Mesothelial cell of epicardium (in vitro differentiated cells): ENCODE data around the gene MSRB2. TPM values are rescaled to one million over a fixed set of nuclear protein-coding genes. Genes with fewer than 3 reads are reported as not detected.

Experiments
- DNase-seq, 2 experiments: peaks; one replicate each; pipeline ENCODE4 v3.0.0; 2021; ENCODE audit warnings: low spot score in 2 of 2; ENCODE audit not compliant: unreplicated experiment in 2 of 2
- H3K27ac Mint-ChIP-seq: 2 replicates; pipeline ENCODE4 v1.8.0; 2021; ENCODE audit warnings: mixed read lengths
- H3K27me3 Mint-ChIP-seq: 2 replicates; pipeline ENCODE4 v1.8.0; 2021; ENCODE audit warnings: low read depth, mixed read lengths
- H3K36me3 Mint-ChIP-seq: 2 replicates; pipeline ENCODE4 v1.8.0; 2021; ENCODE audit warnings: mixed read lengths
- H3K4me1 Mint-ChIP-seq: 2 replicates; pipeline ENCODE4 v1.8.0; 2021; ENCODE audit warnings: mixed read lengths
- H3K4me3 Mint-ChIP-seq: 2 replicates; pipeline ENCODE4 v1.8.0; 2021; ENCODE audit warnings: mild to moderate bottlenecking, moderate library complexity, mixed read lengths
- H3K9me3 Mint-ChIP-seq: 2 replicates; pipeline ENCODE4 v1.8.0; 2021; ENCODE audit warnings: mixed read lengths
- total RNA-seq: library from RNA; stranded (reverse); gene quantifications from 3 replicates; pipeline ENCODE4 v1.2.1, GENCODE V29; 2021
- TF ChIP-seq, protein P1 (sequence below): fragments of 200-600 bp; sonication (generic); IDR thresholded peaks from one replicate; pipeline ENCODE4 v1.5.0; 2021; ENCODE audit warnings: antibody characterized with exemption; ENCODE audit not compliant: unreplicated experiment

The MSRB2 gene
- total RNA-seq, 1 donor from 2014 or later = 33.9 TPM

GRCh38 chr10:23051855-23052331 is 43.5 kb upstream of the MSRB2 start:
- TF ChIP-seq, protein P1, sequence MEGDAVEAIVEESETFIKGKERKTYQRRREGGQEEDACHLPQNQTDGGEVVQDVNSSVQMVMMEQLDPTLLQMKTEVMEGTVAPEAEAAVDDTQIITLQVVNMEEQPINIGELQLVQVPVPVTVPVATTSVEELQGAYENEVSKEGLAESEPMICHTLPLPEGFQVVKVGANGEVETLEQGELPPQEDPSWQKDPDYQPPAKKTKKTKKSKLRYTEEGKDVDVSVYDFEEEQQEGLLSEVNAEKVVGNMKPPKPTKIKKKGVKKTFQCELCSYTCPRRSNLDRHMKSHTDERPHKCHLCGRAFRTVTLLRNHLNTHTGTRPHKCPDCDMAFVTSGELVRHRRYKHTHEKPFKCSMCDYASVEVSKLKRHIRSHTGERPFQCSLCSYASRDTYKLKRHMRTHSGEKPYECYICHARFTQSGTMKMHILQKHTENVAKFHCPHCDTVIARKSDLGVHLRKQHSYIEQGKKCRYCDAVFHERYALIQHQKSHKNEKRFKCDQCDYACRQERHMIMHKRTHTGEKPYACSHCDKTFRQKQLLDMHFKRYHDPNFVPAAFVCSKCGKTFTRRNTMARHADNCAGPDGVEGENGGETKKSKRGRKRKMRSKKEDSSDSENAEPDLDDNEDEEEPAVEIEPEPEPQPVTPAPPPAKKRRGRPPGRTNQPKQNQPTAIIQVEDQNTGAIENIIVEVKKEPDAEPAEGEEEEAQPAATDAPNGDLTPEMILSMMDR = no peak
- Mint-ChIP-seq H3K36me3 (no peaks in the 10 kb centered on the region), H3K27me3 (no peaks in the 10 kb centered on the region), H3K4me1 (peaks cover 34% of the 10 kb centered on the region), H3K9me3 (no peaks in the 10 kb centered on the region), H3K4me3 (no peak overlapping the region), H3K27ac (no peak overlapping the region)
- DNase-seq = no peak

DNA sequence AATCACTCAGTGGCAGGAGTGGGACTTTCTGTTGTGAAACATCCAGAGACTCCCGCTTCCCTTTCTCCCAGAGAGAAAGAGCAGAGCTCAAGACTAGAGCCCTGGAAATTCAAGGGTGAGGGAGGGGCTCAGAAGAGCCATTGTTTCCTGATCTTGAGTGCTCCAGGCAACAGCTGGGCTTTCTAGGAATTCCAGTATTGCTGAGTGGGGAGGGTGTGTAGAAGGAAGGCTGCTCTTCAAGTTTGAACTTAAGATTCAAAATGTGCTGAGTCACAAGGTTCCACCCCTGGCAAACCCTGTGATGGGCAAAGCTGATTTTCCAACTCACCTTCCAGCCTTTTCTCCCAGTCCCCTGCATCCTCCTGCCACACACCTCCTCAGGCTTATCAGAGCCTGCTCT is 42.3 kb upstream of the MSRB2 start:
- no peak for DNase-seq
- TF ChIP-seq, protein P1 = no peak
- Mint-ChIP-seq H3K36me3 (no peaks in the 10 kb centered on the region), H3K4me1 (peaks cover 26% of the 10 kb centered on the region), H3K4me3 (no peak overlapping the region), H3K9me3 (no peaks in the 10 kb centered on the region), H3K27me3 (no peaks in the 10 kb centered on the region), H3K27ac (peak overlapping the region; percentile 45)

- Mint-ChIP-seq H3K36me3 (peaks cover 3% of the 10 kb centered on the region), H3K4me3 (no peak overlapping the region), H3K27me3 (no peaks in the 10 kb centered on the region), H3K27ac (no peak overlapping the region), H3K4me1 (peaks cover 26% of the 10 kb centered on the region), H3K9me3 (peaks cover 15% of the 10 kb centered on the region)
- TF ChIP-seq, protein P1 = no peak
- no peak for DNase-seq
Measured at GRCh38 chr10:23055424-23056185, 39.8 kb upstream of the MSRB2 start.

- DNase-seq = no peak
- TF ChIP-seq, protein P1 = no peak
- no peak overlapping the region for H3K27ac Mint-ChIP-seq
- peaks cover 29% of the 10 kb centered on the region for H3K4me1 Mint-ChIP-seq
- H3K4me3 Mint-ChIP-seq = no peak overlapping the region
- peaks cover 15% of the 10 kb centered on the region for H3K9me3 Mint-ChIP-seq
- H3K27me3 Mint-ChIP-seq = no peaks in the 10 kb centered on the region
- H3K36me3 Mint-ChIP-seq = peaks cover 3% of the 10 kb centered on the region
Measured at GRCh38 chr10:23056186-23056579, 39.2 kb upstream of the MSRB2 start.

DNA sequence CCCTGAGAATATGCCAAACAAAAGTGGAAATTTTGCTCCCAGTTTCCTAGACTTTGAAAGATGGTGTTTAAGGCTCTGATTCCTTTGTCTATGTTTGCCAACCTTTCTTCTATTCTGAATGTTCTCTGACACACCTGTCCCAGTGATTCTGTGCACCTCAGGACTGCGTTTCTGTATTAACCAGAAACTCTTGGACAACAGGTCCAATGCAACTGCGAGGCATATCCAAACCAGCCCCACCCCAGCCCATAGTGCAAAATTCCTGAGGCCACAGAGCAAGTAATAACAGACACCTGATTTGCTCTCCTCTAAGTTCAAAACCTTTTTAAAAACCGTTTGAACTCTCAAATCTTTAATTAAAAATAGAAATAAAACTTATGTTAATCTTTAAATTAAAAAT is 37.0 kb upstream of the MSRB2 start:
- peaks cover 15% of the 10 kb centered on the region for H3K9me3 Mint-ChIP-seq

More for the DNA sequence above, 37.0 kb upstream of the MSRB2 start:
- no peaks in the 10 kb centered on the region for H3K27me3 Mint-ChIP-seq
- peaks cover 3% of the 10 kb centered on the region for H3K36me3 Mint-ChIP-seq
- peaks cover 29% of the 10 kb centered on the region for H3K4me1 Mint-ChIP-seq
- TF ChIP-seq, protein P1 = no peak
- no peak for DNase-seq
- no peak overlapping the region for H3K4me3 Mint-ChIP-seq
- no peak overlapping the region for H3K27ac Mint-ChIP-seq
